Liver (tissue), 9 donors: ENCODE measurements around the gene EDRF1. TPM values are rescaled to one million over a fixed set of nuclear protein-coding genes. Genes with fewer than 3 reads are reported as not detected.

Experiments
- DNase-seq: peaks from one replicate; pipeline ENCODE4 v3.0.0-alpha.2; 2017; ENCODE audit warnings: low spot score
- H3K27ac ChIP-seq, 2 donors: one replicate each; pipeline ENCODE4 v1.7.0; 2013; ENCODE audit warnings: inconsistent platforms in 2 of 2, low read length in 2 of 2, control low read depth in 1 of 2, low read depth in 1 of 2, mild to moderate bottlenecking in 1 of 2
- H3K27me3 ChIP-seq, 4 donors: one replicate each; pipeline versions ENCODE4 v1.6.1 to v1.7.0; 2013; ENCODE audit warnings: low read length in 3 of 4, inconsistent platforms in 1 of 4, mild to moderate bottlenecking in 1 of 4, moderate library complexity in 1 of 4; ENCODE audit not compliant: control insufficient read depth in 4 of 4, insufficient read depth in 4 of 4
- H3K36me3 ChIP-seq, 4 donors: one replicate each; pipeline versions ENCODE4 v1.6.1 to v1.7.0; 2013; ENCODE audit warnings: low read length in 3 of 4, mild to moderate bottlenecking in 3 of 4, low read depth in 1 of 4, moderate library complexity in 1 of 4; ENCODE audit not compliant: control insufficient read depth in 4 of 4, insufficient read depth in 3 of 4
- H3K4me1 ChIP-seq, 4 donors: one replicate each; pipeline versions ENCODE4 v1.6.1 to v1.7.0; 2013; ENCODE audit warnings: low read length in 3 of 4, mild to moderate bottlenecking in 3 of 4, moderate library complexity in 1 of 4; ENCODE audit not compliant: control insufficient read depth in 4 of 4, insufficient read depth in 4 of 4
- H3K4me3 ChIP-seq, 3 donors: one replicate each; pipeline versions ENCODE4 v1.6.1 to v1.7.0; 2013; ENCODE audit warnings: low read length in 3 of 3, control low read depth in 1 of 3, low read depth in 1 of 3, mild to moderate bottlenecking in 1 of 3
- H3K9ac ChIP-seq, 2 donors: one replicate each; pipeline ENCODE4 v1.7.0; 2013; ENCODE audit warnings: low read length in 2 of 2, mild to moderate bottlenecking in 2 of 2, moderate library complexity in 2 of 2, control low read depth in 1 of 2, low read depth in 1 of 2
- H3K9me3 ChIP-seq, 4 donors: one replicate each; pipeline versions ENCODE4 v1.6.1 to v1.7.0; 2013; ENCODE audit warnings: low read length in 3 of 4; ENCODE audit not compliant: control insufficient read depth in 4 of 4
- ATF3 ChIP-seq: IDR thresholded peaks from 2 replicates; pipeline ENCODE4 v1.6.1; 2016; ENCODE audit warnings: antibody characterized with exemption
- CTCF ChIP-seq: fragments of 150-350 bp; IDR thresholded peaks from 2 replicates; pipeline ENCODE4 v1.5.1; 2017; ENCODE audit warnings: improper control_type of control experiment, low read depth, low read length; ENCODE audit not compliant: missing input control
- EGR1 ChIP-seq, 2 donors: IDR thresholded peaks; 2 replicates each; pipeline ENCODE4 v1.6.1; 2016 to 2018; ENCODE audit warnings: antibody characterized with exemption in 2 of 2, low read depth in 2 of 2
- FOXA1 ChIP-seq: IDR thresholded peaks from 2 replicates; pipeline ENCODE4 v1.6.1; 2016; ENCODE audit warnings: antibody characterized with exemption
- HNF4A ChIP-seq, 2 donors: conservative IDR thresholded peaks; 2 replicates each; pipeline ENCODE4 v1.6.1; 2016; ENCODE audit warnings: antibody characterized with exemption in 2 of 2, mild to moderate bottlenecking in 2 of 2
- HNF4G ChIP-seq: IDR thresholded peaks from 2 replicates; pipeline ENCODE4 v1.6.1; 2016; ENCODE audit warnings: antibody characterized with exemption
- JUND ChIP-seq, 2 donors: IDR thresholded peaks; 2 replicates each; pipeline ENCODE4 v1.6.1; 2016; ENCODE audit warnings: antibody characterized with exemption in 2 of 2
- MAX ChIP-seq: IDR thresholded peaks from 2 replicates; pipeline ENCODE4 v1.6.1; 2016; ENCODE audit warnings: antibody characterized with exemption
- REST ChIP-seq: IDR thresholded peaks from 2 replicates; pipeline ENCODE4 v1.6.1; 2016; ENCODE audit warnings: antibody characterized with exemption, mild to moderate bottlenecking
- RXRA ChIP-seq, 2 donors: IDR thresholded peaks; 2 replicates each; pipeline ENCODE4 v1.6.1; 2017 to 2018; ENCODE audit warnings: antibody characterized with exemption in 2 of 2, mild to moderate bottlenecking in 1 of 2
- TAF1 ChIP-seq: conservative IDR thresholded peaks from 2 replicates; pipeline ENCODE4 v1.6.1; 2016; ENCODE audit warnings: antibody characterized with exemption, mild to moderate bottlenecking
- YY1 ChIP-seq: IDR thresholded peaks from 2 replicates; pipeline ENCODE4 v1.6.1; 2016; ENCODE audit warnings: antibody characterized with exemption, mild to moderate bottlenecking
- WGBS: extraction: QIAGEN DNeasy Blood & Tissue Kit; methylation state at CpG from one replicate; pipeline ENCODE4 v1.1.7; 2013; 5-methylcytosine and 5-hydroxymethylcytosine counted together
- polyA plus RNA-seq, 2 donors: library from polyadenylated mRNA; stranded (reverse) in 1 of 2; unstranded in 1 of 2; fragments of 200-250 nt in 1 of 2; fragments of >200 nt in 1 of 2; fragmentation: Nextera tagmentation in 1 of 2; extraction: Ambion mirVana in 1 of 2; gene quantifications; one replicate each; pipeline versions ENCODE4 v1.2.1 to v1.2.3, GENCODE V29; 2013 to 2015
- total RNA-seq, 2 donors: library from RNA; depleted of rRNA; stranded (reverse); fragments of >200 nt; gene quantifications; one replicate each; pipeline ENCODE4 v1.2.3, GENCODE V29; 2014
- donor health status: healthy.
- donor health status: healthy.
- donor health status: healthy.
- donor health status: healthy.
- donor health status: healthy.

Gene EDRF1
- total and polyA plus RNA-seq, 4 donors = 3.9 to 17.0 (median 9.2) TPM

- 75% methylated on average over 9 of the region's 9 CpGs for WGBS
- Histone ChIP-seq H3K36me3 (peaks cover 0 to 16% (median 3%) of the 10 kb centered on the region in 4 donors), H3K27ac (no peak overlapping the region), H3K9me3 (no peaks in the 10 kb centered on the region), H3K27me3 (no peaks in the 10 kb centered on the region), H3K4me1 (no peaks in the 10 kb centered on the region), H3K4me3 (no peak overlapping the region), H3K9ac (no peak overlapping the region)
- TF ChIP-seq FOXA1 (no peak), CTCF (no peak), MAX (no peak), EGR1 (IDR thresholded peaks at IDR 0.05; ENCODE audit: low read depth in 2 of 2) (no peak), JUND (IDR thresholded peaks at IDR 0.05) (no peak), HNF4A (conservative IDR thresholded peaks at IDR 0.05) (no peak)
- no peak for DNase-seq
These were observed 66.3 kb downstream of the EDRF1 start for GRCh38 chr10:125785791-125786190.

GRCh38 chr10:125788156-125789034, 68.9 kb downstream of the EDRF1 start:
- WGBS = 90% methylated on average over 17 of the region's 17 CpGs
- DNase-seq = no peak
- Histone ChIP-seq H3K9me3 (no peaks in the 10 kb centered on the region), H3K4me3 (no peak overlapping the region), H3K9ac (no peak overlapping the region), H3K27ac (no peak overlapping the region), H3K27me3 (no peaks in the 10 kb centered on the region), H3K4me1 (no peaks in the 10 kb centered on the region), H3K36me3 (peaks cover 0 to 26% (median 13%) of the 10 kb centered on the region in 4 donors)
- TF ChIP-seq ATF3 (no peak), REST (no peak), HNF4G (no peak), TAF1 (no peak), RXRA (IDR thresholded peaks at IDR 0.05) (no peak), YY1 (no peak), EGR1 (IDR thresholded peaks at IDR 0.05; ENCODE audit: low read depth in 2 of 2) (no peak), CTCF (no peak)
